Activated CD8-positive, alpha-beta memory T cell treated with anti-CD3 and anti-CD28 coated beads, Interleukin-2, amount 50 U/mL, for 24 hours (primary cell): ENCODE measurements around the gene EFCAB8.
"Not testable (repeated sequence)": the region's sequence is repeated elsewhere in the genome, so short reads cannot be mapped to it uniquely, and the experiment has no call there.

Experiments
- DNase-seq: peaks from one replicate; pipeline ENCODE4 v3.0.0-alpha.2; 2020; ENCODE audit errors: extremely low read depth

The EFCAB8 gene

DNA sequence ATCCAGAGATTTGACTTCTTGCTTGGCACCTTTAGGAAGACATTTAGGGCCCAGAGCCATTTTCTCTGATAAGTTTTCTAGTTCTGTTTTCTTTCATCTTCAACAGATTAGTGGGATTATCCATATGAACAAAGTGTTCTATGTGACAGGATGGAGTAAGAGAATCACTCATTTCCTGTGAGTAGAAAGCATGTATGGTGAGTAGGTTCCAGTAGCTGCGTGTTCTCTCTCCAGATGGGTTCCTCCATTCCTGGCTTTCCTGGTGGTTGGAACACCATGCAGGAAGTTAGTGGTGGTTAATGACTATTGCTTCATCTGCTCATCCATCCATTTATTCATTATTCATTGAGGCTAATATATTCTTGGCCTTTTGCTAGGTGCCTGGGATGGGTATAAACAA is 54.0 kb downstream of the EFCAB8 start:
- DNase-seq = no peak

- no peak for DNase-seq
Measured at GRCh38 chr20:32914031-32914430, 55.3 kb downstream of the EFCAB8 start.

DNA sequence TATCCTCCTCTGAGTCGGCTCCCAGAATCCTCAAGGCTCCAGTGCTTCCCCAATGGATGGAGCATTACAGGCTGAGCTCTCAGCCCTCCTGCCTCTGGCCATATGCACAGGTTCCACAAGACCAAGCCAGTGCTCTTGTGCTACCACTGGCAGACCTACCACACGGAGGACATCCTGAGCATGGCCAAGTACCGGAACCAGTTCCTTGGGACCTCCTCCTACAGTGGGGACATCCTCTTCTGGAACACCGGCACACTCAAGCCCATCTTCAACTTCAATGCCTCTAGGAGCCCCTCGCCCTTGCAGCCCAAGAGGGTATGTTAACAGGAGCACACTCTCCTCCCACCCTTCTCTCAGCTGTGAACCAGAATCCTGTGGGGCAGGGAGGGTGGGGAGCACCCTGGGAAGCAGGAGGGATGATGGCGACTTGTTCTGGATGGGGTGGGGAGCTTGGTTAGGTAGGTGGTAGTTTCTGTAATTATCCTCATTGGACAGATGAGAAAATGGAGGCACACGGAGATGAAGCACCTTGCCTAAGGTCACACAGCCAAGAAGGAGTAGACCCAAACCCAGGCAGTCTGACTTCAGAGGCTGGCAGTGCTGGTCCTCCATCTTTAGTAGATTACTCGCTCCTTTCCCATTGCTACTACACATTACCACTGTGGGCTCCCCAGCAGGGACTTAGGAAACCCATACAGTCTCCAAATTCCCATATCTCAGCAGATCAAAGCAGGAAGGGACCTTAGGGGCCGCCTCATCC is 58.6 kb downstream of the EFCAB8 start:
- DNase-seq = no peak

DNA sequence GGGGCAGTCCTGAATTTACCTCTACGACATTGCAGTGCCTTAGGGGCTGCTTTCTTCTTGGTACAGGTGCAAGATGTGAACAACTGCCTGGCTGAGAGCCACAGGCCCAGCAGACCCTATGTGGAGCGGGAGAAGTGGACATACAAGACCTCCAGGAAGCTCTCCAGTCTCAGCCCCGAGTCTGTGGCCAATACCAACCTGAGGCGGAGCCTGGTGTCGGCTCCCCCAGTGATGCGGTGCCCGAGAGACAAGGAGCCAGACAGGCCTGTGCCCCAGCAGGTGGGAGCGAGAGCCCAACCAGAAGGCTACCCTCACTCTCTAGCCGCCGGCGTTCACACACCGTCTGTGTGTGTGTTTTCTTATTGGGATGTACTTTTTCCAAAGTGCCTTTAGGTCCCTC is 59.6 kb downstream of the EFCAB8 start:
- DNase-seq = no peak

- DNase-seq = no peak
Measured at GRCh38 chr20:32918751-32919150, 60.0 kb downstream of the EFCAB8 start.

- no peak for DNase-seq
Measured at GRCh38 chr20:32920066-32920465, 61.3 kb downstream of the EFCAB8 start.

- DNase-seq = no peak
Measured at GRCh38 chr20:32920530-32921298, 62.0 kb downstream of the EFCAB8 start.

DNA sequence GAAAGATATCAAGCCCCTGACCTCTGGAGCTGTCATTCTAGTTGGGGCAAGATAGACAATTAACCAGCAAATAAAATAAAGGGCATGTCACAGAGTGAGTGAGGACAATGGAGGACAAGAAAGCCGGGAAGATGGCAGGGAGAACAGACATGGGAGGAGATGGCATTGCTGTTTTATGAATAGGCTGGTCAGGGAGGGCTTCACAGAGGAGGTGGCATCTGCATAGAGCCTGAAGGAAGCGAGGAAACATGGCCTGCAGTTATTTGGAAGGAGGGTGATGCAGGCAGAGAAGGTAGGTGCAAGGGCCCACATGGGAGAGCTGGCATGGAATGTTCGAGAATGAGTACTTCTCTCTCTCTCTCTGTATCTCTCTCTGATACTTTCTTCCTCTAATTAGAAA is 63.7 kb downstream of the EFCAB8 start:
- no peak for DNase-seq

DNA sequence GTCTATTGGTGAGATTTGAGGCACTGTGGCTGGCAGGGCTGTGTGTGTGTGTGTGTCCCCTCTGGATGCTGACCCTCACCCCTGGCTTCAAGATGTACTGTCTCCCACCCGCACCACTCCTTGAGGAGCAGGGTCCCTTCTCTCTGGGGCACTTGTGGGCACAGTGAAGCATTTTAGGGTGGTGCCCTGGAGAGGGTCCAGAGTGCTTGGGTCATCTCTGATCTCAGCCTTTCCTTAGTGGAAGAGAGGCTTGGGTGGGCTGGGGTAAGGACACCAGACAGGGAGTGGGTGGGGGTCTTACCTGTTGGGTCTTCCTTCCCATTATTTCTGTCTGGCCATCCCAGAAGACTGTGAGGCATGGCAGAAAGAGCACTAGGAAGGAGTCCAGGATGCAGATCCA is 66.1 kb downstream of the EFCAB8 start:
- no peak for DNase-seq

DNA sequence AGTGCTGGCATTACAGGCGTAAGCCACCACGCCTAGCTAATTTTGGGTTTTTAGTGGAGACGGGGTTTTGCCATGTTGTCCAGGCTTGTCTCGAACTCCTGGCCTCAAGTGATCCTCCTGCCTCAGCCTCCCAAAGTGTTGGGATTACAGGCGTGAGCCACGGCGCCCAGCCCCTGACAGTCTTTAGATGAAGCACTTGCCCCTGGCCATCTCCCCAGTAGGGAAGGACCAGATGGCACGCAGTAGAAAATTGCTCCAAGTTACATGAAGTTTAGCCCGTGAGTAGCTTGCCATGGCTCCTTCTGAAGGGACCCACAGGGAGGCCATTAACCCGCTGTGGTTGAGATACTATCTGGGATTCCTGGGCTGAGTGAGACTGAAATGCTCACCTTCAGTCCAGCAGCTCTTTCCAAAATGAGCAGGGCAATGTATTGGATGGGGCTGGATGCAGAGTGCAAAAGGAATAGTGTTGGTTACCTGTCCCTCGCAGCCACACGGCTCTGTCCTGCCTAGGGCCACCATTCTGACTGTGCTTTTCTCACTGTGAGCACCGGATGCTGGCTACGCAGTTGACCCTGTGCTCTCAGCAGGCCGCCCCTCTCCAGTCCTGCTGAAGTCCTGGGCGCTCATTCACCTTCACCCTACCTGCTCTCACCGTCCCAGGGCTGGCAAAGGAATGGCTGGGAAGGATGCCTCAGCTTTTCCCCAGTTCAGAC is 66.9 kb downstream of the EFCAB8 start:
- no peak for DNase-seq

DNA sequence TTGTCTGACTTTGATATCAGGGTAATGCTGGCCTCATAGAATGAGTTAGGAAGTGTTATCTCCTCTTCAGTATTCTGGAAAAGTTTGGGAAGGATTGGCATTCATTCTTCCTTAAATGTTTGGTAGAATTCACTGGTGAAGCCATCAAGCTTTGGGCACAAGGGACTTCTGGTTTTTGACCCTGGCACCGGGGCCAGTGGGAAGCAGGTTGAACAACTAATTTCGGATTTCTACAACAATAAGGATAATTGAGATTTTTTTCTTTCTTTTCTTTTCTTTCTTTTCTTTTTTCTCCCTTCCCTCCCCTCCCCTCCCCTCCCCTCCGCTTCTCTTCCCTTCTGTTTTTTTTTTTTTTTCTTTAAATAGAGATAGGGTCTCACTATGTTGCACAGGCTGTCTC is 70.4 kb downstream of the EFCAB8 start:
- DNase-seq = no peak

DNA sequence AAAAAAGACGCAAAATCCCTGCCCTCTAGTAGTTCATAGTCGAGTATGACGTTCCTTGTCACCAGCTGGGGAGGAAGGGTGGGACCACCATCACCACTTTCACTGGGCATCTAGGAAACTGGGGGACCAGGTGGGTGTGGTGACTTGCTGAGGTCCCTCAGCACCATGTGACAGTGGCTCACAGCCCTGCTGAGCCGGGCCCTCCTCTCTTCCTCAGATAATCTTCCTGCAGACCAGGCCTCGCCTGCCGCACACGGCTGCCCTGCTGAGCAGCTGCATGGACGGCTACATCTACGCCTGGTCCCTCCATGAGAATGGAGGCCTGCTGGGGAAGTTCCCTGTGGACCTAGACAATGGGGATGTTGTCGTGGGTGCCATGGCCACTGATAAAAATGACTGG is 71.5 kb downstream of the EFCAB8 start:
- DNase-seq = no peak

DNA sequence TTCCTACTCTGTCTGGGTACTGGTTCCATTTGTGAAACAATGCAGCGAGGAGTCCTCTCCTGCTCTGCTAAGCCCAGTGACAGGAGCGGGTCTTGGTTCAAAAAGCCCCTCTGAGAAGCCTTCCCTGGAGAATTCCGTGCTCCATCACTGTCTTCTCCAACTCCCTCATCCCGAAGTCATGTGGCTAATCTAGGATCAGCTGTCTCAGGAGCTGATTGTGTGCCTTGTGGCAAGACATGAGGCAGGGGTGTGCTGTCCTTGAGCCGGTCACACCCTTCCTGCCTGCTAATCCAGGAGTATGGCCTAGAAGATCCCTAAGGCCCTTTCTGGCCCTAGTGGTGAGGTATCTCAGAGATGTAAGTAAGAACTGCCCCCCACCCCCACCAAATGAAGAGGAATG is 72.0 kb downstream of the EFCAB8 start:
- no peak for DNase-seq

- DNase-seq = no peak
Measured at GRCh38 chr20:32934580-32934979, 75.9 kb downstream of the EFCAB8 start.

- no peak for DNase-seq
Measured at GRCh38 chr20:32941155-32941885, 82.6 kb downstream of the EFCAB8 start.

DNA sequence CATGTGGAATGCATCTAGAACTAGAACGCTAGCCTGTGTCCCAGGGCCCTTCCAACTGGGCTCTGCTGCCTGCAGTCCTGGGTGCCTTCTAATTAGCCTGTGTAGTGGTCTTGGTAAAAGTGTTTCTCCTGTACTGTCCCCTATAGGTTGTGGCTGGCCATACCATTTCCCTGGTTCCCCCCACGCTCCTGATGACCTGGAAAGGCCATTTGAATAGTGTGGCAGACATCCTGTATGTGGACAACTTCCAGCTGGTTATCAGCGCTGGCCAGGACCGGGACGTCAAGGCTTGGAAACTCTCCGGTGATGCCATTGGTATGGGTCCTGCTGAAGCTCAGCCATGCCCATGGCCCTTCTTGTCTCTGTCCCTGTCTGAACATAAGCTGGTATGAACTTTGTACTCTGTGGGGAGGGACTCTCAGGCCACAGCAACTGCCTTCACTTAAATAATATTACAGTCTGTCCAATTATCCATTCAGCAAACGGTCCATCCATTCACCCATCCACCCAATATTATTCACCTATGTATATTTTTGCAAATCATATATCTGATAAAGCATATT is 84.8 kb downstream of the EFCAB8 start:
- no peak for DNase-seq

- no peak for DNase-seq
Measured at GRCh38 chr20:32945710-32946221, 87.0 kb downstream of the EFCAB8 start.

- no peak for DNase-seq
Measured at GRCh38 chr20:32946629-32947028, 87.9 kb downstream of the EFCAB8 start.

- DNase-seq = not testable (repeated sequence)
Measured at GRCh38 chr20:32950539-32950938, 91.8 kb downstream of the EFCAB8 start.

DNA sequence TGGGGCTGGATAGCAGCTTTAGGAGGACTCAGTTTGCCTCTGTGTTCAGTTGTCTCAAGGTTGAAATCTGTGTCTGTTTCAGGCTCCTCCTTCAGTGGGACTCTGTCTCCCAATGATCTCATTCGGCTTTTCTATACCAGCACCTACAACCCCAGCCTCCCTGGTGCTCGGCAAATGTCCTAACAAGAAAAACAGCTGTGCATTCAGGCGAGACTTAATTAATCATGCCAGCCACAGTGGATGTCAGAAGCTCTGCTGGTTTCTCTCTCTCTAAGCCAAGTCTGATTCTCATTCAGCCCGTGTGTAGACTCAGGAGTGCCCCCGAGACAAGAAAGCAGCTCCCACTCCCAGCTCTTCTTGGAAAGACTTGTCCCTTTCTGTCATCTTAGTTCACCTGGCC is 98.7 kb downstream of the EFCAB8 start:
- no peak for DNase-seq

DNA sequence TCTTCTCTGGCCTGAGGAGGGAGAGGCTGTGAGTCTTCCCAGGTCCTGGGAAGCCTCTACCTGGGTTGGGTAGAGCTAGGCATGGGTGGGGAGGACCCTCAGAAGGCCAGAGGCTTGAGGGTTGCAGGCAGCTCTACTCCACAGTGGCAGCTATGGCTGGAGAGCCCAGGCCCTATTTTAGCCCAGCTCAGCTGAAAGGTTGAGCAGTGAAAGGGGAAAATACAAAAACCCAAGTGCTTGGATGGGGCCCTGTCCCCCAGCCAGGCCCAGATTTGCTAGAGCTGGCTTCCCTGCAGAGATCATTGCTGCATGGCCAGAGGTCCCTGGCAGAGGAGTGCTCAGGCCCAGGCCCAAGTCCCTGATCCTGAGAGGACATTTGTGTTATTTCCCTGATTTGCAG is 99.9 kb downstream of the EFCAB8 start:
- DNase-seq = no peak
